Vagina (tissue), 2 donors: ENCODE results near the gene LIAS. TPM values are rescaled to one million over a fixed set of nuclear protein-coding genes. Genes with fewer than 3 reads are reported as not detected.
"Not testable (repeated sequence)": the region's sequence is repeated elsewhere in the genome, so short reads cannot be mapped to it uniquely, and the experiment has no call there.

Experiments used
- DNase-seq, 2 donors: peaks; one replicate each; pipeline ENCODE4 v3.0.0-alpha.2; 2017; ENCODE audit errors: extremely low spot score in 2 of 2
- H3K27ac ChIP-seq: fragments of 200-600 bp; sonication (generic); one replicate; pipeline ENCODE4 v1.5.1; 2019
- H3K27me3 ChIP-seq: fragments of 200-600 bp; sonication (generic); one replicate; pipeline ENCODE4 v1.5.1; 2019
- H3K36me3 ChIP-seq, 2 donors: fragments of 200-600 bp; sonication (generic); one replicate each; pipeline ENCODE4 v1.5.1; 2017 to 2019
- H3K4me1 ChIP-seq: fragments of 200-600 bp; sonication (generic); one replicate; pipeline ENCODE4 v1.5.1; 2019
- H3K4me3 ChIP-seq, 2 donors: fragments of 200-600 bp; sonication (generic); 1 replicate in 1 of 2; 2 replicates in 1 of 2; pipeline ENCODE4 v1.5.1; 2016 to 2019
- H3K9me3 ChIP-seq: fragments of 200-600 bp; sonication (generic); one replicate; pipeline ENCODE4 v1.5.1; 2019
- CTCF ChIP-seq, 3 experiments: fragments of 450-650 bp in 2 of 3; fragments of 200-600 bp in 1 of 3; sonication (generic) in 1 of 3; IDR thresholded peaks; one replicate each; pipeline ENCODE4 v1.5.1; 2017 to 2019; ENCODE audit warnings: antibody characterized with exemption in 3 of 3, mild to moderate bottlenecking in 2 of 3, moderate library complexity in 2 of 3
- POLR2A ChIP-seq, 2 donors: fragments of 450-650 bp; IDR thresholded peaks; one replicate each; pipeline ENCODE4 v1.6.1; 2017; ENCODE audit warnings: antibody characterized with exemption in 2 of 2, mild to moderate bottlenecking in 2 of 2, moderate library complexity in 2 of 2
- POLR2AphosphoS5 ChIP-seq, 2 donors: sonication (generic); formaldehyde crosslinking; IDR thresholded peaks; one replicate each; pipeline ENCODE4 v1.9.0; 2017; ENCODE audit warnings: antibody characterized with exemption in 2 of 2, mild to moderate bottlenecking in 2 of 2, low read depth in 1 of 2; ENCODE audit not compliant: insufficient read depth in 1 of 2
- intact Hi-C: fragments of 100-400 bp; cut with DNase I; formaldehyde crosslinking; loops from one replicate; pipeline ENCODE4 v1.15.1; 2023
- total RNA-seq: library from RNA; depleted of rRNA; stranded (reverse); fragments of >200 nt; gene quantifications from one replicate; pipeline ENCODE4 v1.2.3, GENCODE V29; 2016

LIAS gene
- total RNA-seq, 1 donor from 2014 or later, result 10.1 TPM

- no peak for DNase-seq
- Histone ChIP-seq H3K4me3 (no peak overlapping the region), H3K9me3 (no peaks in the 10 kb centered on the region), H3K36me3 (peaks cover 0 to 61% of the 10 kb centered on the region in 2 donors), H3K27me3 (no peaks in the 10 kb centered on the region), H3K27ac (no peak overlapping the region), H3K4me1 (peaks cover 36% of the 10 kb centered on the region)
- TF ChIP-seq POLR2A (IDR thresholded peaks at IDR 0.05), result no peak
- no peak for TF ChIP-seq CTCF (IDR thresholded peaks at IDR 0.05)
- TF ChIP-seq POLR2AphosphoS5 (IDR thresholded peaks at IDR 0.05; ENCODE audit: insufficient read depth in 1 of 2, low read depth in 1 of 2), result no peak
- intact Hi-C loops, result loop anchor here (5.0 kb wide), 1 partner anchor 72 kb away; the partner anchor contains the start of gene UGDH
Measured at GRCh38 chr4:39455486-39455885, 3.4 kb upstream of the LIAS start.

- Histone ChIP-seq H3K27ac (peak overlapping the region; percentile 98), H3K36me3 (peaks cover 0 to 57% of the 10 kb centered on the region in 2 donors), H3K4me1 (peaks cover 36% of the 10 kb centered on the region), H3K27me3 (no peaks in the 10 kb centered on the region), H3K9me3 (no peaks in the 10 kb centered on the region), H3K4me3 (peak overlapping the region; percentile 80 to 90)
- intact Hi-C loops, result loop anchor here (5.0 kb wide), 1 partner anchor 70 kb away; the partner anchor contains the start of gene UGDH
- TF ChIP-seq POLR2A (IDR thresholded peaks at IDR 0.05) (no peak), POLR2AphosphoS5 (IDR thresholded peaks at IDR 0.05; ENCODE audit: insufficient read depth in 1 of 2, low read depth in 1 of 2) (no peak), CTCF (IDR thresholded peaks at IDR 0.05) (no peak)
- no peak for DNase-seq
Measured at GRCh38 chr4:39456946-39457763, 1.7 kb upstream of the LIAS start.

- not testable (repeated sequence) for DNase-seq, H3K9me3 ChIP-seq, H3K27me3 ChIP-seq
- peak overlapping the region; percentile 98 for H3K27ac ChIP-seq
- H3K36me3 ChIP-seq, result peaks cover 0 to 50% of the 10 kb centered on the region in 2 donors
- intact Hi-C loops, result loop anchor here (5.0 kb wide), 1 partner anchor 69 kb away; the partner anchor contains the start of gene UGDH
- peaks cover 36% of the 10 kb centered on the region for H3K4me1 ChIP-seq
- H3K4me3 ChIP-seq, result peak overlapping the region; percentile 80 to 90
Measured at GRCh38 chr4:39458161-39458504, 723 bp upstream of the LIAS start.

- H3K27ac ChIP-seq, result no peak overlapping the region
- intact Hi-C loops, result no loop called here
- no peaks in the 10 kb centered on the region for H3K4me1 ChIP-seq
- DNase-seq, result no peak
- H3K4me3 ChIP-seq, result no peak overlapping the region
- H3K9me3 ChIP-seq, result no peaks in the 10 kb centered on the region
- H3K27me3 ChIP-seq, result no peaks in the 10 kb centered on the region
- TF ChIP-seq CTCF (IDR thresholded peaks at IDR 0.05), result no peak
- no peak for TF ChIP-seq POLR2AphosphoS5 (IDR thresholded peaks at IDR 0.05; ENCODE audit: insufficient read depth in 1 of 2, low read depth in 1 of 2)
- no peak for TF ChIP-seq POLR2A (IDR thresholded peaks at IDR 0.05)
- H3K36me3 ChIP-seq, result peaks cover 0 to 18% of the 10 kb centered on the region in 2 donors
Measured at GRCh38 chr4:39464886-39465501, 6.1 kb downstream of the LIAS start.

GRCh38 chr4:39466747-39467146 lies 7.9 kb downstream of the LIAS start:
- Histone ChIP-seq H3K9me3 (no peaks in the 10 kb centered on the region), H3K27ac (no peak overlapping the region), H3K4me3 (no peak overlapping the region), H3K27me3 (no peaks in the 10 kb centered on the region), H3K36me3 (peaks cover 0 to 18% of the 10 kb centered on the region in 2 donors), H3K4me1 (no peaks in the 10 kb centered on the region)
- no peak for DNase-seq
- peak in 1 of 2 donors; percentile 52 for TF ChIP-seq POLR2AphosphoS5 (IDR thresholded peaks at IDR 0.05; ENCODE audit: insufficient read depth in 1 of 2, low read depth in 1 of 2)
- TF ChIP-seq CTCF (IDR thresholded peaks at IDR 0.05), result no peak
- intact Hi-C loops, result no loop called here
